ENCODE data around the gene CAB39L.
"Not testable (repeated sequence)": the region's sequence is repeated elsewhere in the genome, so short reads cannot be mapped to it uniquely, and the experiment has no call there.

CAB39L gene

DNA sequence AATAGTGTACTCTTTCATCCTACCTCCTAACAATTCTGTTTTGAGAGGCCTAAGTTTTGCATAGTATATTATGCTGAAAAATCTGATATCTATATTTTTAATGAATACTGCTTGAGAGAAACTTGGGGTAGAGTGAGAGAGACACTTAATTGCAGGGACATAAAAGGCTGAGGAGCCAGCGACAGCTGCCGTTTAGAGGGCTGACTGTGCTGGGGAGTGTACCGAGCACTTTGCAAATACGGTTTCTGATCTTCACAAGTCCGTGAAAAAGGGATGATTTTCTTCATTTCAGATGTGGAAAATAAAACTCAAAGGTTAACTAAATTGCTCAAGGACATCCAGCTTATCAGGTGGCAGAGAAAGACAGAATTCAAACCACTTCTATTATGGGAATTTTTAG lies 97.4 kb downstream of the CAB39L start:
- DNase-seq (ENCODE audit: low read depth): no peak

DNA sequence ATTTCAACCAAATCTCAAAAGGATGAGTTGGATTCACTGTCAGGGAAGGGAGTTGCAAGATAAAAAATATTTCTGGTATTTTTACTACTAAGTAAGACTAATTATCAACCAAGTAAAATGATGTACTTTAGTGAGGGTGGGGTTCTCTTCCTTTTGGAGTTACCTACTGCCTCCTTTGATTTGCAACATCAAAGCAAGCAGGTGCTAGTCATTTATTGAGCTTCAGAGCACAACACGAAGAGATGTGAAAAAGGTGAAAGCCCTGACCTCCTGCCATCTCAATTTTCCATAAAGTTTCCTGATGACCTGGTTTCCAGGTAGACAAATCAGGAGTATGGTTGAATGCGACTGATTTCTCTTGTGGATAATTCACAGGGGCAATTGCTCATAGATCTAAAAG lies 100.1 kb downstream of the CAB39L start:
- no peak for DNase-seq (ENCODE audit: low read depth)

DNA sequence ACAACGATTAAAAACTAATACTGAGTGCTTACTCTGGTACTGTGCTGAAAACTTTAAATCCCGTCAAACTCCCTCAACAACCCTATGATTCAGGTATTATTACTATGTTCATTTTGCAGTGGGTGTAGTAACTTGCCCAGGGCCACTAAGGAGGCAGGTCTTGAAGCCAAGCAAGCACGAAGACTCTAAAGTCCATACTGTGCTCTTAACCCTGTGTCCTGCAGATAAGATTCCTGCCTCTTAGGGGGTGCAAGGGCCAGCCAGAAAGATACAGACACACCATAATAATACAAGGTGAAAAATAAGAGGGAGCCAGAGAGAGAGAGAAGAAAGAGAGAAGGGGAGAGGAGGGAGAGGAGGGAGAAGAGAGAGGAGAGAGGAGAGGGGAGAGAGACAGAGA lies 100.6 kb downstream of the CAB39L start:
- DNase-seq (ENCODE audit: low read depth): no peak

DNA sequence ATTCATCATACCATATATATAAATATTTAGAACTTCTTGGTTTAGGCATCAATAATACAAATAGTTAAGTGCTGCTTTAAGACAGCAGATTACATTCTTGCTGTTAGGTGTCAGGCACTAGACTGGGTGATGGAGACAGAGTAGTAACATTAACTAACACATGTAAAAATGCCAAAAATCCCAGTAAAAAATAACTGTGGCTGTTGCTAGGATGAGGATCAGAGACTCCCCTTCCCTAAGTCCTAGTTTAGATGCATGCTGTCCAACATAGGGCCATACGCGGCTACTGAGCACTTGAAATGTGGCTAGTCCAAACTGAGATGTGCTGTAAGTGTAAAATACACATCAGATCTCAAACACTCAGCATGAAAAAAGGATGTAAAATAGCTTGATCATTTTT lies 101.4 kb downstream of the CAB39L start:
- DNase-seq (ENCODE audit: low read depth): no peak

DNA sequence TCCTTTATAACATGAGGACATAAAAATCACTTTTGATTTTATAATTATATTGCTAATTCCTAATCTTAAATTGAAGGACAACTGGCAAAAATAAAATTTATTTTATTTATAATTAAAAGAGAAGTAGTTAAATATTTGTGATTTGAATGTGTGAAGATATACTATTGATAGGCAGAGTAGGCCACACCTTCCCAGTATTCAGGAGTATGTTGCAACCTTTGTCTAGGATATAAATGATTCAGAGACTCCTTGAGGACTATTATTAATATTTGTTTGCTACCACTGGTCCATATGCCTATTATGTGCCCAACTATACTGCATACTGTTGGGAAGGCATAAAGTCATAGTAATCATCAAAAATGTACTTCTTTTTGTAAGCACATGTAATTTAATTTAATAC lies 101.9 kb downstream of the CAB39L start:
- DNase-seq (ENCODE audit: low read depth): no peak

DNA sequence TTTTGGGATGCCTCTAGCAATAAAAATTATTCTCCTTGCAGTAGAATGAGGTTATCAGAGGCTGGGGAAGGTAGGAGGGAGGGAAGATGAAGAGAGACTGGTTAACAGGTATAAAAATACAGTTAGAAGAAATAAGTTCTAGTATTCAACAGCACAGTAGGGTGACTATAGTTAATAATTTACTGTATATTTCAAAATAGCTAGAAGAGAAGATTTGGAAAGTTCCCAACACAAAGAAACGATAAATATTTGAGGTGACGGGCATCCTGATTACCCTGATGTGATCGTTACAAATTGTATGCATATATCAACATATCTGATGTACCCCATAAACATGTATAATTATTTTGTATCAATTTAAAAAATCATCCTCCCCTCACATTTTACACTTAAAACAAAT lies 102.3 kb downstream of the CAB39L start:
- no peak for DNase-seq (ENCODE audit: low read depth)

DNA sequence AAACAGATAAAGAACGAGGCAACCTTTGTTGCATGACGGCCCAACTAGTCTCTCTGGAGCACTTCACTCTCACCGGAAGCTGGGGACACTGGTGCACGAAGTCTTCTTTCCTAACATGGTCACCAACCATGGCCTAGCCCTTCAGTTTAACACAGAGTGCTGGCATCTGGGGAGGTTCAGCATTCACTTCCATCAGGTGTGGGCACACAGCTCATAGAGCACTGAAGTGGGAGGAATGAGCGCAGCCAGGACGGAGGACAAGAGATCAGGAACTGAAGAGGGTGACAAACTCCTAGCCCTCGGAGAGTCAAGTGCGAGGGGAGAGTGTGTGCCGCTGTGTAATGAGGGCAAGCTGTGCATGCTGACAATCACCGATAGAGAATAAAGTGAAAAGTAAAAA lies 103.7 kb downstream of the CAB39L start:
- no peak for DNase-seq (ENCODE audit: low read depth)

DNA sequence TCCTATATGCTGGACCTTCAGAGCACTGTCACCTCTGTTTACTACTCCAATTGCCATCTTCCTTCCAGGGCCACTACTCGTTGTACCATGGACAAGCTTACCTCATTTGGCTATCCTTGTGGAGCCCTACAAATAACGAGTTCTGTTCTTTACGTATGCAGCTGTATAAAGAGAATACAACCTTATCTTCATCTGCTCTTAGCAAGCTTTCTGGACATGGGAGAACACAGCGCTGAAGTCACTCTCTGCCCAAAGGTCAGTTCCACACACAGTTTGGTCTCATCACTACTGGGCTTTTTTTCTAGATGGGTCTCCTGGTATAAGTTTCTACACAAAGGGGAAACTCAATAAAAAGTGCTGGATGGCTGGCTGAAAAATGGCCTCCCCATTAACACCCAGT lies 107.2 kb downstream of the CAB39L start:
- no peak for DNase-seq (ENCODE audit: low read depth)

DNA sequence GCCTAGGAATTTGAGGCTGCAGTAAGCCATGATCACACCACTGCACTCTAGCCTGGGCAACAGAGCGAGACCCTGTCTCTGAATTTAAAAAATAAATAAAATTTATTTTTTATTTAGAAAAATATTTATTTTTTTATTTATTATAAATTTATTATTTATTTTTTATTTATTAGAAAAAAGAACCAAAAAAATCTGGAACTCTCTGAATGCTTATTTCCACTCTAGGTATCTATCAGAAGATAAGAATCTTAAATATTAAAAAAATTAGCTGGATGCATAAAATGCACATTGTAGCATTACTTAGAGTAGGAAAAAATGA lies 113.4 kb downstream of the CAB39L start:
- DNase-seq (ENCODE audit: low read depth): no peak

DNA sequence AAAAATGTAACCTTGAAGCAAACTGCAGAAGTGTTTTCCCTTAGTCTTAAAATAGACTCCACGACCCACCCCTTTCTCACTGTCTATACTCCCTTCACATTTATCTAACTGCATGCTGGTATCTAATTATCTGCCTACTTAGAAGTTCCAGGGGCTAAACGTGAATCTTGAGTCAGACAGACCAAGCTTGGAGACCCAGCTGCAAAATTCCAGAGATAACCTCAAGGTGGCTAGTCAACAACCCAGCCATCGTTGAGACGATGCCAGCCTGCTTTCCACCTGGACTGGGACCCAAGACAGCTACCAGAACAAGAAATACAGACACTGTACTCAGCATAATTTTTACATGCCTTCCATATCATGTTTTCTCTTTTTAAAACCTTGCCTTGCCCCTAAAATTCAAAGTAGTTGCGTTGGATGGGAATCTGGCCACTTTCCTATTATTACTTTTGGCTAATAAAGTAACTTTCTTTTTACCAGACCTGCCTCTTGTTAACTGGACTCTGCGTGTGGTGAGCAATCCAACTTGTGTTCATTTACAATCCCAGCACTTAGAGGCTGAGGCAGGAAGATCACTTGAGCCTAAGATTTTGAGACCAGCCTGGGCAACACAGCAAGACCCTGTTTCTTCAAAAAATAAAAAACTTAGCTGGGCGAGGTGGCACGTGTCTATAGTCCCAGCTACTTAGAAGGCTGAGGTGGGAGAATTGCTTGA lies 113.9 kb downstream of the CAB39L start:
- DNase-seq (ENCODE audit: low read depth): no peak

DNA sequence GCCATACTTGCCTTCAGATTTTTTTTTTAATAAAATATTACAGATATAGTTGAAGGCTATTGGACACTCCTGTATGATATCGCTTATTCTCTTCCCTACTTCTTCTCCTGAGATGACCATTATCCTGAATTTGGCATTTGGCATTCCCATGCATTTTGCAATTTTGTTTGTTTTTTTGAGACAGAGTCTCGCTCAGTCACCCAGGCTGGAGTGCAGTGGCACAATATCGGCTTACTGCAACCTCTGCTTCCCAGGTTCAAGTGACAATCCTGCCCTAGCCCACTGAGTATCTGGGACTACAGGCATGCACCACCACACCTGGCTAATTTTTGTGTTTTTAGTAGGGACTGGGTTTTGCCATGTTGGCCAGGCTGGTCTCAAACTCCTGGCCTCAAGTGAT lies 116.7 kb downstream of the CAB39L start:
- not testable (repeated sequence) for DNase-seq (ENCODE audit: low read depth)

DNA sequence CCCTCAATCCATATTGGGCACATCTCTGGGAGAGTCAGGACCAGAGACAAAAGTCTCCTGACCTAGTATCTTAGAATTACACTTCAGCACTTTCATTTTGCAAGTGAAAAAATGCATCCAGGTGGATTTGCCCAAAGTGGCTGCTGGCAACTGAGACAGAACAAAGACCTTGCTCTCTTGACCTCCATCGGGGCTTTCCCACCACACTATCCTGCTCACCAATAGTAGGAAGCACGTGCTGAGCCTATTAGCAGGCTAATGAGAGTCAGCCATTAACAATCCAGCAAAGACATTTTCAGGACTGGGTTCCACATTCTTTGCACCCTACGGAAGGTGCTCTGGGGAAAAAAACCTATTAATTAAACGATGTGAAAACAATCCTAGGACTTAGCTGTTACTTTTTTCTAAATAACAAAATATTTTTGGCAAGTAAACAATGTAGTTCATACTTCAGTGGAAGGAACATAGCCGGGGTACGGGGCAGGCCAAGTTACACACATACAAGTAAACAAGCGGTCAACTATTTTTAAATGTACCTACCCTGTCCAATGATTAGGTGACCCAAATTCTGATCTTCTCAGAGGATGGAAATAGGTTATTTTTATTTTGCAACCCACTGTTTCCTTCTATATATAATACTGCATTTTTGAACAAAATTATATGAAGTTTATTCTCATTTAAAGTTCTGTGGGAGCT lies 117.5 kb downstream of the CAB39L start:
- DNase-seq (ENCODE audit: low read depth): no peak

DNA sequence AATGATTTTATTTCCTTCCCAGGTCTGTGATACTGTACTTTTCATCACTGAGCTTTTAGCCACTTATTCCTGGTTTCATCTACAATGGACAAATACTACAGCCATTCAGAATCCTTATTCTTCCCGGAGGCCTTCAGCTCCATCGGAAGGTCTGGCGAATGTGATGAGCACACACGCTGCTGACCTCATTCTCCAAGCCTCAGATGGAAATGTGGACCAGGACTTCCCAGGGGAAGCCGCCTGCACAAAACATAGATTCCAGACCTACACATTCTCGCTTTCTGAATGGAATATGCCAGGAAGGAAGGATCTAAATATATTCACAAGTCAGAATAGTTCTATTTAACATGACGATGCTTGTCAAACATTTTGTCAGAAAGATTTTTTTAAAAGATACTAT lies 120.5 kb downstream of the CAB39L start:
- no peak for DNase-seq (ENCODE audit: low read depth)

DNA sequence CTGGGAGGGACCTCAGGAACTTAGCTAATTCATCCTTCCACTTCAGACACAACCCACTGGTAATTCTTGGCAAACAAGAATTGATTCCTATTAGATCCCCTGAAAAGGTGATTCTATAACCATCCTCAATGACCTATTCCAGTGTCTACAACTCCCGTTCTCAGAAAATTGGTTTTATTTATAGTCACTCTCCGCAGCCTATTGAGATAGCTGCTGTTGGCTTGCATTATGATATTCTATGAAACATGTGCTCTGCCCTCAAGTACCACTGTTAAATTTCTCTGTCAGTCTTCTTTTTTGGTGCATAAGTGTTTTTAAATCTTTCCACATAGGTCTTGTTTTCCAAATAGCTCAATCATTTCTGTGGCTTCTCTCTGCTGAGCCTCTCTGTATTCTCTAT lies 121.2 kb downstream of the CAB39L start:
- DNase-seq (ENCODE audit: low read depth): no peak

DNA sequence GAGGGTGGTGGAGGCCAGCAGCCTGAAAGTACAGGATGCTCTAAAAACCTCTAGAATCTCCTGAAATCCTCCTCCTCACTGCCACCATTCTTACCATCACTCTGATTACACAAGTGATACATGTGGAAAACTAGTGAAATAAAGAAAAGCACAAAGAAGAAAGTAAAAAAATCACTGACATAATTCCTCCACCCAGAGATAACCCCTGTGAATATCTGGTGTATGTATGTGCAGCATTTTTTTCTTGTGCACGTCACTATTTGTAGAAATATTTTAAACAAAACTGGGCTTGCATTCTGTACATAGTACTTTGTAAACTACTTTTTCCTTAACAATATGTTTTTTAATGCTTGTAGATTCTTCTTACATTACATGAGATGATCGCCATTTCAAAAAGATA lies 122.9 kb downstream of the CAB39L start:
- no peak for DNase-seq (ENCODE audit: low read depth)

DNA sequence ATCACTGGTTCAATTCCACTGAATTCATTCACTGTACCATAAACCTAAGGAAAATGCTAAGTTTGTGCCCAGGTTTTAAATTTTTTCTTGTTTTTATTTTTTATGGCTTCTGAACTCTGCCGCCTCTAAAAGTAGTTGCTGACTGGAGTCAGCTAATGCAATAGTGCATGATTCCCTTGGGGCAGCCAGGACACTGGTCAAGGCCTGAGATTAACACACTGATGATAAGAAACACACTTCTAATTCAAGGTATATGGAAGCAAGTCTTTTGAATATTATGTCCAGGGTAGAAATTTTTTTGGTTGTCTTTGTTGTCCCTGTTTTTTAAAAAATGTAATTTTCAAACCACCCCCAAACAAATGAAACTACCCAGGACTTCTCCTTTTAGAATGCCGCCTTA lies 123.9 kb downstream of the CAB39L start:
- DNase-seq (ENCODE audit: low read depth): no peak

DNA sequence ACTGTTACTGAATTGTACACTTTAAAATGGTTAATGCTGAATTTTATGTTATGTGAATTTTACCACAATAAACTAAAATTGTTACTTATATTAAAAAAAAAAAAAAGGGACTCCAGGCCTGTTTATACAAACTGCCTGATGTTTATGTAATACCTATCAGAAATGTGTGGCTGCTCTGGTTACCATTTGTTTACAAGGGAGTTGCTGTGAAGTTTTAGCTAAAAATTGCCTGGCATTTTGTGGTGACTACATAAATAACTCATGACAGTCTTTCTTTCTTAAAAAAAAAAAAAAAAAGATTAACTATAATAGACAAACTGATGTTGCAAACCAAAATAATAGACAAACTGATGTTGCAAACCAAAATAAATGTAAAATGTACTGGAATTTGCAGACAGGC lies 124.3 kb downstream of the CAB39L start:
- DNase-seq (ENCODE audit: low read depth): no peak

DNA sequence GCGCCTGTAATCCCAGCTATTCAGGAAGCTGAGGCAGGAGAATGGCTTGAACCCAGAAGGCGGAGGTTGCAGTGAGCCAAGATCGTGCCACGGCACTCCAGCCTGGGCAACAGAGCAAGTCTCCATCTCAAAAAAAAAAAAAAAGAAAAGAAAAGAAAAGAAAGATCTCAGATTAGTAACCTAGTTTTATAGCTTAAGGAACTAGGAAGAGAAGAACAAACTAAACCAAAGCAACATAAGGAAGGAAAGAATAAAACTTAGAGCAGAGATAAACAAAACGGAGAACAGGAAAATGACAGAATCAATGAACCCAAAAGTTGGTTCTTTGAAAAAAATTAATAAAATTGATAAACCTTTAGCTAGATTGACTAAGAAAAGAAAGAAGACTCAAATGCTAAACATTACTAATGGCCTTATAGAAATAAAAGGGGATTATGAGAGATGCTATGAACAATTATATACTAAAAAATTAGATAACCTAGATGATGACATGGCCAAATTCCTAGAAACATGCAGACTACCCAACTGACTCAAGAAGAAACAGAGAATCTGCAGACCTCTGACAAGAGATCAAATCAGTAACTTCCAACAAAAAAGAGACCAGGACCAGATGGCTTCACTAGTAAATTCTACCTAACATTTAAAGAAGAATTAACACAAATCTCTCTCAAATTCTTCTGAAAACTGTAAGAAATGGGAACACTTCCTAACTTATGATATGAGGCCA lies 127.9 kb downstream of the CAB39L start:
- DNase-seq (ENCODE audit: low read depth): no peak

DNA sequence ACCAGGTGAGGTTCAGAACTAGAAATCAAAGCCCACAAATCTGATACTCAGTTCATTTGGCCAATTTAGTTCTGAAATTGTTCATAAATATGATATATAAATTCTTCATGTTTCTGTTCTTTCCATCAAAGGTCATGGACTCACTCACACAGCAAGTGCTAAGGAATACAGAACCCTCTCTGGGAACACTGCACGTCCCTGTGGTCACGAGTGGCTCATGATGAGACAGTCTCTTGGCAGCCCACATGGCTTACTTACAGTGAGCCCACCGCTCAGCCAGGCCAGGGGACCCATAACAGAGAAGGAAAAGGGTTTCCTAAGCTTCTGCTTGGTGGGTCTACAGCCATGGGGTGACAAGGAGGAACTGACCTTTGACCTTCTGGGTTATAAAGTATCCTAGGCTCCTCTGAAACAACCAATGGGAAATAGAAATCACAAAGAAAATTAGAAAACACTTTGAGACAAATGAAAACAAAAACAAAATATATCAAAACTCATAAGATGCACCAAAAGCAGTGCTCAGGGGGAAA lies 128.8 kb downstream of the CAB39L start:
- no peak for DNase-seq (ENCODE audit: low read depth)

DNA sequence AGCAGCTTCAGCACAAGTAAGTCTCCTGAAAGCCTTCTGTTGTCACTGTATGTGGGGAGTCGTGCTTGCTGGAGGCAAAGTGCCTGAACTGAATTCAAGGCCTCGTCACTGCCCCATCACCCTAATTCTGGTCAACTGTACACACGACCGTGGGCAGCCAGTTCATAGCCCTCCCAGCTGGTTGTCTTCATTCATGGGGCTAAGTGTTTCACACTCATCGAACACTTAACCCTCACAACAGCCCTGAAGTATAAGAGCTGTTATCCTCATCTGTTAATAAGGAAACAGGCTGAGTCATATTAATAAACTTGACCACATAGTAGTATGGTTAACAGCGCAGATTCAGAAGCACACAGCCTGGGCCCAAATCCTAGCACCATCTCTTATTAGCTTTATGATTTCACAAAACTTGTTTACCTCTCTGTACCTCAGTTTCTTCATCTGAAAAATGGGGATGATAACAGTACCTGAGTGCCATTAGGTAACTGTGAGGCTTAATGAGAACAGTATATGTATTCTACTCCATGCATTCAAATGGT lies 129.5 kb downstream of the CAB39L start:
- DNase-seq (ENCODE audit: low read depth): no peak

DNA sequence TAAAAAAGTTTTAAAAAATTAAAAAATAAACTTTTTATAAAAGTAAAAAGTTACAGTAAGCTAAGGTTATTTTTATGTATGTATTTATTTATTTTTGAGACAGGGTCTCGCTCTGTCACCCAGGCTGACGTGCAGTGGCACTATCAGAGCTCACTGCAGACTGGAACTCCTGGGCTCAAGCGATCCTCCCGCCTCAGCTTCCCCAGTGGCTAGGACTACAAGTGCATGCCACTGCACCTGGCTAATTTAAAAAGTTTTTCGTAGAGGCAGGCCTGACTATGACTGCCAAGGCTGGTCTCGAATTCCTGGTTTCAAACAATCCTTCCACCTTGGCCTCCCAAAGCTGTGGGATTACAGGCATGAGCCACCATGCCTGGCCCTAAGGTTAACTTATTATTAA lies 132.0 kb downstream of the CAB39L start:
- no peak for DNase-seq (ENCODE audit: low read depth)

DNA sequence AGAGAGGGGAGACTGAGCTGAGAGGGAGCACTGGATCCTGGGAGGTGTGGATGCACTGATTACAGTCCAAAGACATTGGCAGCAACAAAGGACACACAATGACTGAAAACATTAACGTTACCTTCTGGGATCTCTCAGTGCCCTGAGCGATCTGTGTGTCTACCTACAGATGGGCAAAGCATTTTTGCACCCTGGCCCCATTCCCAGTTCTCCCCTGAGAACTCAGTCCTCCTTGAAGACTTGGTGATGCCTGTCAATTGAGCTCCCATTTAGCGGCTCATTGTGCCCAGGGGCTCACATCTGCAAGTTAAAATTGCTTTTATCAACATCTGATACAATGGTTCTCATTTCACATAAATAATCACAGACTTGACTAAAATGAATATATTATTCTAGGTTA lies 133.6 kb downstream of the CAB39L start:
- DNase-seq (ENCODE audit: low read depth): no peak

DNA sequence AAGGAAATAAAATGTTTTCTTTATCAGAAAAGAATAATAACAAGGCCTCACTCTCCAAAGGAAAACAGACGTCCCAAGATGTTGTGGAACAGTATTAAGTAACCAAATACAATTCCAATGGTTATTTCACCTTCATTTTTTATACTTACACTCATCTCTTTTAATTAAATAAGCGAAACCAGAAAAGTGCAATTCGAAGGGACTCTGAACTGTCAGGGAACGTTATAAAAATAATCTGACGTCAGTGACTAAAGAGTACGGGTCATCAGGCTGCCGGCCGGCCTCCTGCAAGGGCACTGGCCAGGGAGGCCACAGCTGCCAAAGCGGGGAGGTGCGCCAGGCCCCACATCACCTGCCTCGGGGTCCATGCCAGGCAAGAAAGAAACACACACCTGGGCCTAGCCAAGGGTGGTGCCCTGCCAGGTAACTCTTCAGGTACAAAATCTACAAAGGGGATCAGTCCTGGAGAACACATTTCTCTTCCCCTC lies 134.9 kb downstream of the CAB39L start:
- DNase-seq (ENCODE audit: low read depth): no peak
